IMR-90 (cell line): Measurements from ENCODE around the gene ACACA.

ENCODE experiments used
- CEBPB ChIP-seq: IDR thresholded peaks from 2 replicates; pipeline ENCODE4 v1.6.1; 2012; ENCODE audit warnings: low read depth, low read length, improper control_type of control experiment
- CHD1 ChIP-seq: IDR thresholded peaks from 2 replicates; pipeline ENCODE4 v1.6.1; 2012; ENCODE audit warnings: low read depth, low read length, improper control_type of control experiment
- CTCF ChIP-seq: conservative IDR thresholded peaks from 2 replicates; pipeline ENCODE4 v1.5.1; 2012; ENCODE audit warnings: mild to moderate bottlenecking, low read depth, low read length, improper control_type of control experiment
- FOS ChIP-seq: fragments of 150-350 bp; IDR thresholded peaks from 2 replicates; pipeline ENCODE4 v1.6.1; 2016; ENCODE audit warnings: low read depth, low read length
- MXI1 ChIP-seq: IDR thresholded peaks from 2 replicates; pipeline ENCODE4 v1.6.1; 2012; ENCODE audit warnings: low read depth, mild to moderate bottlenecking, low read length, moderate library complexity, borderline replicate concordance
- POLR2A ChIP-seq: IDR thresholded peaks from 2 replicates; pipeline ENCODE4 v1.6.1; 2012; ENCODE audit warnings: mild to moderate bottlenecking, low read depth, low read length
- RAD21 ChIP-seq: IDR thresholded peaks from 2 replicates; pipeline ENCODE4 v1.6.1; 2012; ENCODE audit warnings: low read length, improper control_type of control experiment
- SMC3 ChIP-seq: fragments of 150-350 bp; IDR thresholded peaks from 2 replicates; pipeline ENCODE4 v1.6.1; 2016; ENCODE audit warnings: low read depth, mild to moderate bottlenecking, antibody characterized with exemption, low read length, moderate library complexity
- USF2 ChIP-seq: fragments of 150-350 bp; IDR thresholded peaks from 2 replicates; pipeline ENCODE4 v1.6.1; 2017; ENCODE audit warnings: mild to moderate bottlenecking, antibody characterized with exemption, low read length, low read depth

GRCh38 chr17:37255432-37255831 lies 151.2 kb downstream of the ACACA start:
- TF ChIP-seq RAD21 = no peak
- no peak for TF ChIP-seq CTCF
- no peak for TF ChIP-seq POLR2A
- no peak for TF ChIP-seq MXI1
- TF ChIP-seq FOS = no peak
- no peak for TF ChIP-seq SMC3
- no peak for TF ChIP-seq CEBPB
- TF ChIP-seq USF2 = no peak
- no peak for TF ChIP-seq CHD1
